ENCODE results near the gene JDP2. TPM values are rescaled to one million over a fixed set of nuclear protein-coding genes. Genes with fewer than 3 reads are reported as not detected.

The JDP2 gene
- total RNA-seq, 1 experiment from 2014 or later: 22.8 TPM

DNA sequence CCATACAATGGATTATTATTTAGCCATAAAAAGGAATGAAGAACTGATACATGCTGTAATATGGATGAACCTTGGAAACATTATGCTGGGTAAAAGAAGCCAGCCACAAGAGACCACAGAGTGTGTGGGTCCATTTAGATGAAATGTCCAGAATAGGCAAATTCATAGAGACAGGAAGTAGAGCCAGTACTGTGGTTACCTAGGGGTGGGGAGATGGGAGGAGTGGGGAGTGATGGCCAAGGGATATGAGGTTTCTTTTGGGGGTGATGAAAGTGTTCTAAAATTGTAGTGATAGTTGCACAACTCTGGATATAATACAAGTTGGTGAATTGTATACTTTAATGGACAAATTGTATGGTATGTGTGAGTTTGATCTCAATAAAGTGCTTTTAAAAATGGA lies 18.6 kb downstream of the JDP2 start:
- no peaks in the 10 kb centered on the region for H3K9me3 Mint-ChIP-seq
- no peaks in the 10 kb centered on the region for H3K9me3 ChIP-seq (ENCODE audit: control insufficient read depth, low read depth, low read length)
- no peak overlapping the region for H3T11ph ChIP-seq (ENCODE audit: low read length)

More for the DNA sequence above, 18.6 kb downstream of the JDP2 start:
- H3K56ac ChIP-seq (ENCODE audit: insufficient read length, low read depth, low read length): no peak overlapping the region
- H3K18ac ChIP-seq (ENCODE audit: insufficient read length, low read depth, low read length): no peak overlapping the region
- H3K23ac ChIP-seq (ENCODE audit: insufficient read length, low read depth, low read length): no peak overlapping the region
- H4K20me1 ChIP-seq (ENCODE audit: control insufficient read depth, insufficient read depth, insufficient read length): no peaks in the 10 kb centered on the region
- H2BK20ac ChIP-seq (ENCODE audit: low read depth, low read length, poor library complexity, severe bottlenecking): no peak overlapping the region
- H3K79me1 ChIP-seq (ENCODE audit: insufficient read depth, low read depth, low read length, poor library complexity, severe bottlenecking): no peaks in the 10 kb centered on the region
- H2AFZ ChIP-seq (ENCODE audit: low read length): no peak overlapping the region
- no peak overlapping the region for H3K27ac Mint-ChIP-seq
- TF ChIP-seq, protein P1, sequence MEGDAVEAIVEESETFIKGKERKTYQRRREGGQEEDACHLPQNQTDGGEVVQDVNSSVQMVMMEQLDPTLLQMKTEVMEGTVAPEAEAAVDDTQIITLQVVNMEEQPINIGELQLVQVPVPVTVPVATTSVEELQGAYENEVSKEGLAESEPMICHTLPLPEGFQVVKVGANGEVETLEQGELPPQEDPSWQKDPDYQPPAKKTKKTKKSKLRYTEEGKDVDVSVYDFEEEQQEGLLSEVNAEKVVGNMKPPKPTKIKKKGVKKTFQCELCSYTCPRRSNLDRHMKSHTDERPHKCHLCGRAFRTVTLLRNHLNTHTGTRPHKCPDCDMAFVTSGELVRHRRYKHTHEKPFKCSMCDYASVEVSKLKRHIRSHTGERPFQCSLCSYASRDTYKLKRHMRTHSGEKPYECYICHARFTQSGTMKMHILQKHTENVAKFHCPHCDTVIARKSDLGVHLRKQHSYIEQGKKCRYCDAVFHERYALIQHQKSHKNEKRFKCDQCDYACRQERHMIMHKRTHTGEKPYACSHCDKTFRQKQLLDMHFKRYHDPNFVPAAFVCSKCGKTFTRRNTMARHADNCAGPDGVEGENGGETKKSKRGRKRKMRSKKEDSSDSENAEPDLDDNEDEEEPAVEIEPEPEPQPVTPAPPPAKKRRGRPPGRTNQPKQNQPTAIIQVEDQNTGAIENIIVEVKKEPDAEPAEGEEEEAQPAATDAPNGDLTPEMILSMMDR (conservative IDR thresholded peaks at IDR 0.05): no peak
- no peak overlapping the region for H4K91ac ChIP-seq (ENCODE audit: insufficient read length, low read depth, low read length)
- no peaks in the 10 kb centered on the region for H3K79me2 ChIP-seq (ENCODE audit: insufficient read depth, low read length)
- H3K4me1 ChIP-seq (ENCODE audit: insufficient read depth, low read length): no peaks in the 10 kb centered on the region; the same call in 1 of the 2 replicates
- H2BK120ac ChIP-seq (ENCODE audit: low read depth, low read length, poor library complexity, severe bottlenecking): no peak overlapping the region
- no peak overlapping the region for H3K4me3 Mint-ChIP-seq
- no peak overlapping the region for H3K27ac ChIP-seq (ENCODE audit: insufficient read length, low read depth, low read length)
- no peaks in the 10 kb centered on the region for H3K23me2 ChIP-seq (ENCODE audit: insufficient read length, low read depth, low read length, poor library complexity, severe bottlenecking)
- H2BK12ac ChIP-seq (ENCODE audit: insufficient read length, low read depth, low read length): no peak overlapping the region
- no peak overlapping the region for H3K14ac ChIP-seq (ENCODE audit: insufficient read depth, low read length)
- no peak overlapping the region for H2BK5ac ChIP-seq (ENCODE audit: insufficient read length, low read length)
- no peak overlapping the region for H3K9ac ChIP-seq (ENCODE audit: extremely low read depth, insufficient read length, low read length)
- peaks cover 10 to 31% (median 28%) of the 10 kb centered on the region in 3 experiments for H3K36me3 Mint-ChIP-seq (ENCODE audit: insufficient read depth in 1 of 3, low read depth in 3 of 3)
- H3K27me3 Mint-ChIP-seq (ENCODE audit: low read depth): no peaks in the 10 kb centered on the region
- DNase-seq: no peak
- peaks cover 38 to 50% of the 10 kb centered on the region in 2 experiments for H3K4me1 Mint-ChIP-seq
- no peak overlapping the region for H2BK15ac ChIP-seq (ENCODE audit: low read depth, low read length)
- H4K5ac ChIP-seq (ENCODE audit: insufficient read length, low read depth, low read length): no peak overlapping the region
- H3K4ac ChIP-seq (ENCODE audit: low read depth, low read length): no peak overlapping the region
- no peak overlapping the region for H4K8ac ChIP-seq (replicated peaks; ENCODE audit: insufficient read length, low read depth, low read length)
- no peaks in the 10 kb centered on the region for H3K27me3 ChIP-seq (ENCODE audit: insufficient read depth, low read length)
- no peak overlapping the region for H3K4me2 ChIP-seq (ENCODE audit: insufficient read depth, insufficient read length, low read length)
- H2AK5ac ChIP-seq (ENCODE audit: insufficient read length, low read length): no peak overlapping the region
